Inferior parietal cortex (tissue), 1 donor: ENCODE results near the gene RMI2.
"Not testable (repeated sequence)": the region's sequence is repeated elsewhere in the genome, so short reads cannot be mapped to it uniquely, and the experiment has no call there.

ENCODE experiments used
- DNase-seq: peaks from one replicate; pipeline ENCODE4 v3.0.0-alpha.2; 2016; ENCODE audit errors: extremely low spot score

RMI2 gene

DNA sequence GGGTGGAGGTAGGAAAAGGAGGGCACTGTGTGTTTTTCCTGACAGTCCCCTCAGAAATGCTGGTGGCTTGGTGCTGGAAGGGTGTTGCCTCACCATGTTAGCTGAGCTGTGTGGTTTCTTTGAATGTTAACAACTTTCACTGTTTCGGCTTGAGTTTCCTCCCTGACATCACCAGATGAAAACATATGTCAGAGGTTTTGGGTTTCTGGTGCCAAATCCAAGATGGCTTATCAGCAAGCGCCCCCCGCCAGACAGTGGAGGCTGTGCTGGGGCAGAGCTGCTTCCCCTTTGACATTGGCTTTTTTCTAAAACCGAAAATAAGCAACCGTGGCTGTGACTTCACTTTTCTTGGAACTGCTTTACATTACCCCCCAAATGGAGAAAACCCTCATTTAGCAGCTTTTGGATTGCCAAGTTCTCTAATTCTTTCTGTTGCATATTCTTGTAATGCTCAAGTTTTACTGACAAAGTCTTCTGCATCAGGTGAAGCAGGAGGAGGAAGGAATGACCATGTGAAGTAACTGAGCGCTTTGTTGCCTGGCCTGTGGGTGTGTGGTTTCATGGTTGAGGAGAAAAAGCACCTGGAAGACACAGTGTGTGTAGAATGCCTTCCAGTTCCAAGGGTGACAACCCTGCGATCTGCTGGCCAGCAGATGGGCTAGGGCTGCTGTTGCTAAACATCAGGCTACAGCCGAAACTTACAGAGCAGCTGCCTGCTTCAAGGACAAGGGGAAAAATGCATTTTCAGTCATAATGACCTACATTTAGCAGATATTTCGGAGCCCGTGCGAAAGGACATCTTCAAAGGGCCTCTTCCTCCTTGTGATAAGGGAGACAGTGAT lies 9.7 kb downstream of the RMI2 start:
- no peak for DNase-seq

- no peak for DNase-seq
These were observed 10.6 kb downstream of the RMI2 start for GRCh38 chr16:11355862-11356261.

GRCh38 chr16:11356573-11357331 lies 11.5 kb downstream of the RMI2 start:
- DNase-seq, result peak; percentile 36

GRCh38 chr16:11358531-11358930 lies 13.3 kb downstream of the RMI2 start:
- no peak for DNase-seq

- no peak for DNase-seq
These were observed 14.1 kb downstream of the RMI2 start for GRCh38 chr16:11359370-11359769.

- no peak for DNase-seq
These were observed 15.5 kb downstream of the RMI2 start for GRCh38 chr16:11360641-11361373.

- DNase-seq, result no peak
These were observed 16.6 kb downstream of the RMI2 start for GRCh38 chr16:11361701-11362451.

DNA sequence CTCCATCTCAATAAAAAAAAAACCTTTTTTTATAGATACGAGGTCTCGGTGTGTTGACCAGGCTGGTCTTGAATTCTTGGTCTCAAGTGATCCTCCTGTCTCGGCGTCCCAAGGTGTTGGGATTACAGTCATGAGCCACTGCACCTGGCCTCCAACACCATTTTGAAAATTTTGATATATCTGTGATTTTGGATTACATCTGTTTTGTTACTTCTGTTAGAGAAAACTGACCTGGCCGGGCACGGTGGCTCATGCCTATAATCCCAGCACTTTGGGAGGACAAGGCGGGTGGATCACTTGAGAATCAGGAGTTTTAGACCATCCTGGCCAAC lies 18.6 kb downstream of the RMI2 start:
- no peak for DNase-seq

DNA sequence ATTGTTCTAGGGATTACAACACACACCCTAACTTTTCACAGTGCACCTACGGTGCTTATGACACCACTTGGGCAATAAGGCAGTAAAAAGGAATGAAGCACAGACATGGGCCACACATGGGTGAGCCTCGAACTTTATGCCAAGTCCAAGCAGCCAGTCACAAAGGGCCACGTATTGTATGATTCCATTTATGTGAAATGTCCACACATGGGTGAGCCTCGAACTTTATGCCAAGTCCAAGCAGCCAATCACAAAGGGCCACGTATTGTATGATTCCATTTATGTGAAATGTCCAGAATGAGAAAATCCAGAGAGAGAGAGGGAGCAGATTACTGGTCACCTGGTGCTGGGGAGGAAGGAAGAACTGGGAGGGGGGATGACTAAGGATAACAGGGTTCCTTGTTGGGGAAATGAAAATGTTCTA lies 22.2 kb downstream of the RMI2 start:
- DNase-seq, result no peak

DNA sequence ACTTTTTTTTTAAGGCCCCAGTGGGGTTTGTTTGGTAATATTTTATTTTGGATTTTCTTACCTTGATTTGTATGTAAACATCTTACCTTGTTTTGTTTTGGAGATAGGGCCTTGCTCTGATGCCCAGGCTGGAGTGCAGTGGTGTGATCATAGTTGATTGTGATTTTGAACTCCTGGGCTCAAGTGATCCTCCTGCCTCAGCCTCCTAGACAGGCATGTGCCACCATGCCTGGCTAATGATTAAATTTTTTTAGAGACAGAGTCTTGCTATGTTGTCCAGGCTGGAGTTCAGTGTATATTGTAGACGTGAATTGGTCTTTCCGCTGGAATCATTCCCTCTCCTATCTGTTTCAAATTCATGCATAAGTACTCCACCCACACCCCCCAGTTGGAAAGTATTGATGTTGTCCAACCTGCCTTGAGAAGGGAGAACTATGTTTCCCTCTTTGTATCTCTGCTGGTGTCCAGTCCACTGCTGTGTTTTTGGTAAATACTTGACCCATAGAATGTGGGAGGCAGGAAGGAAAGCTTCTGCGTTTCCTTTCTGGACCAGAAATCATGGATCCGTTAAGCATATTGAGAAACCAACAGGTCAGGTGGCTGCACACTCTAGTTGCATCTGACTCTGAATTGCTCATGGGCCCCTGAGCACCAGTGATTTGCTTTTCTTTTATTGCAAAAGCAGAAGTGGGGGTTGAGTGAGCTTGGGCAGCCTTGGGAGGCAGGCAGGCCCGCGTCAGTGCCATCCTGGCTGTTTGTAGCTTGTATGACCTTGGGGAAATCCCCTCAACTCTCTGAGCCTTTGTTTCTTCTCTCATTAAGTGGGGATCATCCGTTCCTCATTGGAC lies 25.0 kb downstream of the RMI2 start:
- no peak for DNase-seq

DNA sequence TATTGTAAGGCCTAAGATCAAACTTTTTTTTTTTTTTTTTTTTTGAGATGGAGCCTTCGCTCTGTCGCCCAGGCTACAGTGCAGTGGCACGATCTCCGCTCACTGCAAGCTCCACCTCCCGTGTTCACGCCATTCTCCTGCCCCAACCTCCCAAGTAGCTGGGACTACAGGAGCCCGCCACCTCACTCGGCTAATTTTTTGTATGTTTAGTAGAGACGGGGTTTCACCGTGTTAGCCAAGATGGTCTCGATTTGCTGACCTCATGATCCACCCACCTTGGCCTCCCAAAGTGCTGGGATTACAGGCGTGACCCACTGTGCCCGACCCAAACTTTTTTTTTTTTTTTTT lies 25.6 kb downstream of the RMI2 start:
- DNase-seq, result not testable (repeated sequence)

DNA sequence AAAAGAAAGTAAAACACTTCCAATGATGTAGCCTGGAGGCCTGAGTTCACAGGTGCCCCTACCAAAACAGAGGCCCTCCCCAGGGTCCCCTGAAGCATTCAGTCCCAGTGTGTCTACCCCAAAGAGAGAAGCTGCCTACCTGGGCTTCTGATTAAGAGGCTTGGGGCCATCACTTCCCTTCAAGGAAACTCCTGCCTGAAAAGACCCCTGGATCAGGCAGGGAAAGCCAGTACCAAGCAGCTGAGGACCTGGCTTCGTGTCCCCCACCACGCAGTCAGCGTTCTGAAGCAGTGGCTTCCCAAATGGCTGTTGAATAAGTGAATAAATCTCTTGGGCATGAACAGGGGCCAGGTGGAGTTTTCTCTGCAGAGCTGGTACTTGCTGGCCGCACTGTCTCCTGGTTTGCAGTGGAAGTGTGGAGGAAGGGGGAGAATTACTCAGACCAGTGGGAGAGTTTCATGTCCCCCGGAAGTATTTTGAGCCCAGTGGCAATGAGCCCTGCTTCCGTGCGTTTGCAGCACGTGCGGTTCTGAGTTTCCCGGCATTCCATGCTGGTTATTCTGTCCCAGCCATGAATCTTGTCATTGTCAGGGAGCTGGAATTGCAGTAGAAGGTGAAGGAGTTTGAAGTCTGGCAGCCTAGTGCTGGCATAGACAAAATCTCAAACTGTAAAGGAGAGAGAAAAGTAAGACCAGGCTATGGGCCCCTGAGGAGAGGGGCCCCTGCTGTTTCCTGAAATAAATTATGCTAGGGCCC lies 27.0 kb downstream of the RMI2 start:
- DNase-seq, result no peak

DNA sequence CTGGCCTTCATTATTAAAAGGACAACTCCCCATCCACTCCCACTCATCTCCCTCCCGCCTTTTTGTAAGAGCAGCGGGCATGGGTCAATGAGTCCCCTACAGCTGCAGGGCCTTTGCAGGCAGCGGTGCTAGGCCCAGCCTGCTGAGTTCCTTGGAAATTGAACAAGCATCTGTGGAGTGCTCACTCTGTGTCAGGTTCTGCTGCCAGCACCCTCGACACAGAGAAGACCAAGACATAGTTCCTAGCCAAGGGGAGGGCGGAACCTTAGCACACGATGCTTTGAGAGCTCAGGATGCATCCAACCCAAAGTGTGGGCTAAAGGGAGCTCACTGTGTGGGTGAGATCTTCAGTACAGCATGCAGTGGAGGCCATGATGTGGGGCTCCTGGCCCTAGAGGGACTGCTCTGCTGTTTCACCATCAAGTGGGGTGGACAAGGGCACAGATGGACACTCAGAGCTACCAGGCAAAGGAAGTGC lies 27.6 kb downstream of the RMI2 start:
- no peak for DNase-seq

DNA sequence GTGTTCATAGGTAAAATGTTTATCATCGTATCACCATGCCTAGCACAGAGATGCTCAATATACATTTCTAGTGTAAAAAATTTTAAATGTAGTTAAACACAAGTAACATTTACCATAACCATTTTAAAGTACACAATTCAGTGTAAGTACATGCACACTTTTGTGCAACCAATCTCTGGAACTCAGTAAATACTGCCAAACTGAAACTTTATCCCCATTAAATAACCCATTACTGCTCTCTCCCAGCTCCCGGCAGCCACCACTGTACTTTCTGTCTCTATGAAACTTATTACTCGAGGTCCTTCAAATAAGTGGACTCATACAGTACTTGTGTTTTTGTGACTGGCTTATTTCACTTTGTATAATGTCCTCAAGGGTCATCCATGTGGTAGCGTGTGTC lies 29.0 kb downstream of the RMI2 start:
- DNase-seq, result no peak

DNA sequence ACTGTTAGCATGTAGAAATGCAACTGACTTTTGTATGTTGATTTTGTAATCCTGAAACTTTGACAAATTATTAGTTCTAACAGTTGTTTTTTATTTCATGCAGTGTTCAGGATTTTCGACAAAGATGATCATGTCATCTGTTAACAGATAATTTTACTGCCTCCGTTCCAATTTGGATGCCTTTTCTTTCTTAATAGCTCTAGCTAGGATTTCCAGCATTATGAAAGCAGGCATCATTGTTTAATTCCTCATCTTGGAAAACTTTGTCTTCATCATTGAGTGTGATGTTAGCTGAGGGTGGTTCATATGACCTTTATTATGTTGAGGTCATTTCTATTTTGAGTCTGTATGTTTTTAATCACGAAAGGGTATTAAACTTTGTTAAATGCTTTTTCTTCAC lies 31.9 kb downstream of the RMI2 start:
- DNase-seq, result no peak

GRCh38 chr16:11378951-11379350 lies 33.7 kb downstream of the RMI2 start:
- not testable (repeated sequence) for DNase-seq

- DNase-seq, result no peak
These were observed 34.2 kb downstream of the RMI2 start for GRCh38 chr16:11379420-11379819.

- no peak for DNase-seq
These were observed 35.6 kb downstream of the RMI2 start for GRCh38 chr16:11380836-11381235.

DNA sequence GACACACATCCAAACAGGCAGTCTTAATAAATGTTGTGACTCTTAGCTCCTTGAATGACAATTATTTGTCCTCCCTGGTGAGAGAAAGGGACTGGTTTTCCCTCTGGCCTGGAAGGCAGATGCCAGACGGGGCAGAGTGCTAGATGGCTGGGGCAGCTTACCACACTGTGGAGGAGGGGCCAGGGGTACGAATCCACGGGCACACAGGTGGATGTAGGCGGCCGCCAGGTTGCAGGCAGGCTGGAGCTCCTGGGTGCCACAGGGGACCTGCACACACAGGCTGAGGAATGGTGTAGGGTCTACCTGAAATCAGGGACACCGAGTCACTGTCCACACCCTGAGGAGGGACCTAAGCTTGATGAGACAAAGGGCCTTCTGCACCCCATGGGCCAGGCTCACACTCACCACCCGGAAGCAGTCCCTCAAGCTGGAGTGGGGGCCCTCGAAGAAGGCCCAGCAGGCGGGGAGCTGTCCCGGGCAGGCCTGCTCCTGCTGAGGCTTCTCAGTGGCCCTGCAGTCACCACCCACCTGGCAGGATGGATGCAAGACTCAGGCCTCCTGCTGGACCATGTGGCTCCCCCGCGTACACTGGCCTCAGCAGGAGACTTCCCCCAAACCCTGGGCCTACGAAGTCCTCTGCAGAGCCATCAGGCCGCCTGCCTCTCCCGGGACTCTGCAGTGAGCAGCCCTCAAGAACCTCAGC lies 38.4 kb downstream of the RMI2 start:
- DNase-seq, result no peak
